Mammary epithelial cell (primary cell): ENCODE measurements around the gene KLF1.

Experiments used
- CTCF ChIP-seq, 2 donors: IDR thresholded peaks in 1 of 2; conservative IDR thresholded peaks in 1 of 2; 2 replicates each; pipeline ENCODE4 v1.5.1; 2011 to 2012; ENCODE audit warnings: inconsistent platforms in 2 of 2, low read length in 2 of 2, mild to moderate bottlenecking in 2 of 2, control low read depth in 1 of 2, low read depth in 1 of 2; ENCODE audit not compliant: insufficient read depth in 1 of 2; ENCODE audit errors: extremely low read depth in 1 of 2
- EZH2 ChIP-seq: IDR thresholded peaks from 2 replicates; pipeline ENCODE4 v1.6.1; 2012; ENCODE audit warnings: low read length, inconsistent platforms, borderline replicate concordance

GRCh38 chr19:12936582-12936981, 49.6 kb upstream of the KLF1 start:
- TF ChIP-seq CTCF (conservative IDR thresholded peaks at IDR 0.05 in 1 of 2, IDR thresholded peaks at IDR 0.05 in 1 of 2; ENCODE audit: extremely low read depth in 1 of 2, insufficient read depth in 1 of 2, low read depth in 1 of 2, low read length in 2 of 2) (no peak), EZH2 (no peak)
